C4-2B (cell line): ENCODE data around the gene KSR2.

ENCODE experiments used
- H3K27ac ChIP-seq: fragments of 450-650 bp; 2 replicates; pipeline ENCODE4 v1.5.1; 2017
- CTCF ChIP-seq: fragments of 450-650 bp; conservative IDR thresholded peaks from 2 replicates; pipeline ENCODE4 v1.5.1; 2017; ENCODE audit warnings: mild to moderate bottlenecking
- ZFX ChIP-seq: fragments of 450-650 bp; IDR thresholded peaks from 2 replicates; pipeline ENCODE4 v1.6.1; 2017

Gene KSR2

GRCh38 chr12:117508468-117508867 is 460.3 kb downstream of the KSR2 start:
- H3K27ac ChIP-seq, result peak overlapping the region; percentile 66; the same call in 1 of the 2 replicates
- no peak for TF ChIP-seq CTCF
- TF ChIP-seq ZFX, result no peak

- H3K27ac ChIP-seq, result peak overlapping the region; percentile 66
- TF ChIP-seq CTCF (no peak), ZFX (no peak)
Measured at GRCh38 chr12:117507548-117507947, 461.2 kb downstream of the KSR2 start.

- H3K27ac ChIP-seq, result no peak overlapping the region
- TF ChIP-seq CTCF (no peak), ZFX (no peak)
Measured at GRCh38 chr12:117506333-117506732, 462.5 kb downstream of the KSR2 start.

GRCh38 chr12:117502633-117503032 is 466.2 kb downstream of the KSR2 start:
- no peak for TF ChIP-seq ZFX
- TF ChIP-seq CTCF, result no peak
- H3K27ac ChIP-seq, result no peak overlapping the region

GRCh38 chr12:117502233-117502632 is 466.6 kb downstream of the KSR2 start:
- no peak overlapping the region for H3K27ac ChIP-seq
- no peak for TF ChIP-seq CTCF
- no peak for TF ChIP-seq ZFX

- no peak overlapping the region for H3K27ac ChIP-seq
- no peak for TF ChIP-seq ZFX
- no peak for TF ChIP-seq CTCF
Measured at GRCh38 chr12:117501076-117501869, 467.5 kb downstream of the KSR2 start.

- TF ChIP-seq CTCF, result no peak
- TF ChIP-seq ZFX, result no peak
- no peak overlapping the region for H3K27ac ChIP-seq
Measured at GRCh38 chr12:117499759-117500485, 468.9 kb downstream of the KSR2 start.
